ENCODE results near the gene HACL1.

GRCh38 chr3:15579051-15579450, 22.3 kb downstream of the HACL1 start:
- TF ChIP-seq CTCF (IDR thresholded peaks at IDR 0.05), result no peak
- TF ChIP-seq POLR2A (IDR thresholded peaks at IDR 0.05), result no peak
